SIG-M5 treated with dmso at 0.1 percent for 504 hours (cell line): ENCODE measurements around the gene ICE1.

Experiments used
- DNase-seq: peaks from one replicate; lab custom pipeline; 2025; ENCODE audit not compliant: unreplicated experiment; lab: John Stamatoyannopoulos, UW

Gene ICE1

GRCh38 chr5:5531371-5531770 lies 108.9 kb downstream of the ICE1 start:
- no peak for DNase-seq

DNA sequence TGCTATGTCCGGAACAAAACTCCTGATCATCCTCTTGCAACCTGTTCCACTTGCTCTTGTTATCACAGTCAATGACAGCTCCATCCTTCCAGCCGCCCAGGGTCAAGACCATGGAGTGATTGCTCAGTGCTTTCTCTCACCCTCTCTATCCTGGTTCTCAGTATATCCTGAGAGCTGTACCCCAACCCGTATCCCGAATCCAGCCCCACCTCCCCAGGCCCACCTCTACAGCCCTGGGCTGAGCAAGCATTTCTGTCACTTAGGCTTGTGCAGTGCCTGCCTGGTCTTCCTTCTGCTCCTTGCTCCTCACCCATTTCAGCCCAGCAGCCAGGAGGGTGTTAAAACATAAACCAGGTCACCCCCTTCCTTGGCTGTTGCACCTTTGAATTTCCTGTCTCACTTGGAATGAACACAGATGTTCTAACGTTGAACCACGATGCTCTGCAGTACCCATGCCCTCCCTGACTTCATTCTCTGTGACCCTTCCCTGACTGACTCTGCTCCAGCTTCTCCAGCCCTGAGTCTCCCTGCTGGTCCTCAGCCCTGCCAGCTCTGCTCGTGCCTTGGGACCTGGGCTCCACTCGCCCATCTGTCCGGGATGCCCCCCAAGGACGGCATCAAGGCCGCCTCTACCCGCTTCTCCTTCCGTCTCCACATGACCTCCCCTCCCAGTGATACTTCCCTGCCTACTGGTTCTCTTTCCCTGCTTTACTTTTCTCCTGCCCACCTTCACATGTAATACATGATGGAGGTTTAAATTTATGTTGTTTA lies 110.0 kb downstream of the ICE1 start:
- DNase-seq: no peak

GRCh38 chr5:5533927-5534326 lies 111.5 kb downstream of the ICE1 start:
- DNase-seq: no peak

GRCh38 chr5:5534333-5534732 lies 111.9 kb downstream of the ICE1 start:
- DNase-seq: no peak

GRCh38 chr5:5536871-5537270 lies 114.4 kb downstream of the ICE1 start:
- DNase-seq: no peak

DNA sequence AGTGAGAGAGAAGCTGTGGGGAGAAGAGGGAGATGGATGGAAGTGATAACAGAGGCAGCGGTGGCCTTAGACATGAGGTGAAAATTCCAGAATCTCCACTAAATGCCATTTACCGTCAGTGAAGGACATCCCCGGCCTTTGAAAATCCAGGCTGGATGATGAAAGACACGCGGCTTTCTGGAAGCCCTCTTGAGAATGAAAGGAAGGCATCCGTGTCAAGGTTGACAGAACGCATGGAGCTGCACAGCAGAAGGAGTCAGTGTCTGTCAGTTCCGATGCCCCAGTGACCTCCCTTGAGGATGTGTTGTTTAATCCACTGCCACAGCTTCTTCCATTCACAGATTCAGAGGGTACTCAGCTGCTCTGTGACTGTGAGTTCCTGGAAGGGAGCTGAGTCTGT lies 114.9 kb downstream of the ICE1 start:
- no peak for DNase-seq

DNA sequence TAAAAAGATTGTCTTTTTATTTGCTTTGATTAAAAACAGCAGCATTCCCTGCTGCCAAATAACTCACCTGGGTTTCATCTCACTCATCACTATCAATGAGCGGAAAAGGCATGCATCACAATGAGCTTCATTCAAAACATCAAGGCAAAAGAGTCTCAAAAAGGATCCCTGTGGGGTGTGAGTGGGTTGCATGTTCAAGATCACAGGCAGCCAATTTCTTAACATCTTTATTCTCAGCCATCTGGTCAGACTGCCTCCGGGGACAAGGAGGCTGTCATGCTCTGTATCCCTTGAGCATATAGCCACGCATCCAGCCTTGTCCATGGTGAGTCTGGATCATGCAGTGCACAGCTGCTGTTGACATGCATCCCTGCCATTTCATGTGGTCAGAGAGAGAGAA lies 117.1 kb downstream of the ICE1 start:
- DNase-seq: no peak
